Hematopoietic multipotent progenitor cell (in vitro differentiated cells): ENCODE data around the gene ADAMTS2. TPM values are rescaled to one million over a fixed set of nuclear protein-coding genes. Genes with fewer than 3 reads are reported as not detected.

Source experiments
- DNase-seq, 3 donors: peaks; one replicate each; pipeline ENCODE4 v3.0.0-alpha.2; 2011 to 2015; ENCODE audit warnings: low read depth in 2 of 3, low spot score in 2 of 3
- total RNA-seq: library from RNA; depleted of rRNA; stranded (reverse); fragments of >200 nt; gene quantifications from one replicate; pipeline ENCODE4 v1.2.3, GENCODE V29; 2012

ADAMTS2 gene
- total RNA-seq, 1 donor = 0.27 TPM

DNA sequence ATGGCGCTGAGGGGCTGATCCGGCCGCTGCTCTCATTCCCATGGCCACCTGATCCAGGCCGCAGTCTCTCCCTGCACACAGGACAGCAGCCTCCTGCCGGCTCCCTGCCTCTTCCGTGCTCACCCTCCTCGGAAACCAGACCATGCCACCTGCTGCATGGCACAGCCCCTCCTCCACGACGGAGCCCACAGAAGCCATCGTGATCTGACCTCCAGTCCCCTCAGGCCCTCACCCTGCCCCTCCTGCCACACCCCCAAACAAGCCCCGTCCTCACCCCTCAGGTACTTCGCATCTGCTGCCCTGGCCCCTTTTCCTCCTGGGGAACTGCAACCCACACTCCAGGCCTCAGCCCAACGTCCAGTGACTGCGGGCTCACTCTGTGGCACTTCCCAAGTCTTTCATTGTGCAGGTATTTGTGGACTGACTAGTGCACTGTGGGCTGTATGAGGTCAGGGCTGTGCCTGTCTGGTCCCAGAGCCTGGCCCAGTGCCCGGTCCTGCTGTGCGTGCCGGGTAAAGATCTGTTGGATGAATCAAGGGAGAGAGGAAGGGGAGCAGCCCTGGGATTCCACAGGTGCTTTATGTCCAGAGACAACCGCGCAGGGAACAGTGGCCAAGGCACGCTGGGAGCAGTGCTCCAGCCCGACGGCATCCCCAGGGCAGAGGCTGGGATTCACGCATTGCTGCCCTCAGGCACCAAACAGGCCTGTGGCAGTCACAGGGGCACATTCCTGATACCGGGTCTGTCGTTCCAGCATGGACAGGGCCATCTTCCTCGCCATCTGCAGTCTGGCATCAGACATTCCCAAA, 86.1 kb downstream of the ADAMTS2 start:
- DNase-seq = no peak

DNA sequence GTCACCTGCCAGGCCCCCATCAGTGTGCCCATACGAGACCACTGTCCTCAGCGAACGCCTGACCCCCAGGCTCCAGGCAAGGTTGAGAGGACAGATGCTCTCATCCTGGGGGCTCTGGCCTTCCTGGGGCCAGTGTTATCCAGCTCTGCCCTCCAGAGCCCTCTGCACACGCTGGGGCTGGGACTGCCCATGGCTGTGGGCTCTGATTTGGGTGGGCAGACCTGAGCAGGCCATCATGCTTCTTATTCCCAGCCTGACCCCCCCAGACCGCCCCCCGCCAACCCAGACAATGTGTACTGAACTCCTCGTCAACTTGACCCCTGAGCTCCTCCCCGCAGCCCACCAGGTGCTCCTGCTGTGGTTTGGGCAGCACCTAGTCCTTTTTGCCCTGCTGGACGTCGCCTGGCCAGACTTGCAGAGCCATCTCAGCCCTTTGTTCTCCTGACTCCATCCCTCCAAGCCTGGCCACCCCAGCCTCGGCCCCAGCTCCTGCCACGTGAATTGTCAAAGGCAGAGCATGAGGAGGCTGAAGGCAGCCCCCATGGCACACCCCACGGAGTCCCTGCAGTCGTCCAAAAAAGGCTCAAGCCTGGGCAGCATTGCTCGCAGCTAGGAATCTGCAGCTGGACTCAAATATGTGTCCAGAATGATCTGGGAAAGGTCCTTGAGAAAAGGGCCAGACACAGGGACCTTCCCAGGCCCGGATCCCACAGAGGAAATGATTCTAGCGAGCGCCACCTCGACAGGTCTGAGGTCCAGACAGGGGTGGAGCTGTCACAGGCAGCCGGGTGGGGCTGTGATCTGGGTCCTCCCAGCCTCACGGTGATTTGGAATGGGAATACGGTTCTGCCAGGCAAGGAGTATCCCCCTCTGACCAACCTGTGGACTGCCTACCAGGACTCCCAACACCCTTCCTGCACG, 87.0 kb downstream of the ADAMTS2 start:
- DNase-seq = no peak

DNA sequence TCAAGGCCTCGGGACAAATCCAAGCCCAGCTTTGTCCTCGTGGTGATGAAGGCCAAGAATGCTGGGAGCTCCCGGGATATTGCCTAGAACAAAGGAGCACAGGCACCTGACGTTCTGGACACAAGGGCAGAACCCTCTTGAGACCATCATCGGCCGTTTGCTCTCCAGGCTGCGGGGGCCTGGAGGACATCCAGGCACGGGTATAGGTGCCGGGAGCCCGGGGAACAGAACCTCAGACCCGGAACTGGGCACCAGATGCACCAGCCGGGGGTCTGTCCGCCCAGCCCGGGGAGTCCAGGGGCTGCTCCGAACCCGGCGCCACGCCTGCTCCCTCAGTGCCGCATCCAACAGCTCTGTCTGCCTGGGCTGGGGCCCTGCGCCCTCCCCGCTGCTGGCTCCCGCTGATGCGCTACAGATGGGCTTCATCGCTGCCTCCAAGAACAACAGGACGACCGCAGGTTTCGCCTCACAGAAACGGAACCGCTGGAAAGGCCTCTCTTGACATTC, 88.0 kb downstream of the ADAMTS2 start:
- DNase-seq = no peak

DNA sequence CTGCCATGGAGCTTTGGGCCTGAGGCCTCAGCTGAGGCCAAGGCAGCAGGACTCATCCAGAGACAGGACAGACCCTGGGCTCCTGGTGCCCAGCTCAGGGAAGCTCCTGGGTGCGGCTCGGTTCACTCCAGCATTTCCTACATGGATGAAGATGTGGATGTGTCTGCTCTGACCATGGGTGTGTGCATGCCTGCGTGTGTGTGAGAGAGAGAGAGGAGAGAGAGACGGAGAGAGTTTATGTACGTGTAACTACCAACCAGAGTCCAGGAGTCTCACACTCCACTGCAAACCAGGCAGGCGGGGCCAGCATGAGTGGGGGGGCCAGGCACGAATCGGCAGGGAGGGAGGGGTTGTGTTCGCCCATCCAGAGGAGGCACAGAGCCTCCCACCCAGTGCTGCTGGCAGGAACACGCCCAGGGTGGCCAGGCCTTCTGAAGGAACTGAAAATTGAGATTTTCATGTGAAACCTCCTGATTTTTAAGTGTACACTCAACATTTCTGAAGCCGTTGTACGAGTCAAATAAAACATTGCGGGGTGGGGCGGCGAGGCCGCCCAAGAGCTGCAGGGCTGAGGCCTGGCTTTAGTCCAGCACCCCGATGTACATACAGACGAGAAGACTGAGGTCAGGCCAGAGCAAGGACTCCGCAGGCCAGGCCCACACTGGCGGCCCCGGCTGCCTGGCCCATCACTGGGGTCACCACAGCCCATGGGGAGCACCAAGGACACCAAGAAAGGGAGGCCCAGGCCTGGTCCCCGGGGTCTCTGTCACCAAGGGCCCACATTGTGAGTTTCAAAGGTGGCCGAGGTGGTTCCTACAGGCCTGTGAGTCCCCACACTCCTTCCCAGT, 88.7 kb downstream of the ADAMTS2 start:
- no peak for DNase-seq

DNA sequence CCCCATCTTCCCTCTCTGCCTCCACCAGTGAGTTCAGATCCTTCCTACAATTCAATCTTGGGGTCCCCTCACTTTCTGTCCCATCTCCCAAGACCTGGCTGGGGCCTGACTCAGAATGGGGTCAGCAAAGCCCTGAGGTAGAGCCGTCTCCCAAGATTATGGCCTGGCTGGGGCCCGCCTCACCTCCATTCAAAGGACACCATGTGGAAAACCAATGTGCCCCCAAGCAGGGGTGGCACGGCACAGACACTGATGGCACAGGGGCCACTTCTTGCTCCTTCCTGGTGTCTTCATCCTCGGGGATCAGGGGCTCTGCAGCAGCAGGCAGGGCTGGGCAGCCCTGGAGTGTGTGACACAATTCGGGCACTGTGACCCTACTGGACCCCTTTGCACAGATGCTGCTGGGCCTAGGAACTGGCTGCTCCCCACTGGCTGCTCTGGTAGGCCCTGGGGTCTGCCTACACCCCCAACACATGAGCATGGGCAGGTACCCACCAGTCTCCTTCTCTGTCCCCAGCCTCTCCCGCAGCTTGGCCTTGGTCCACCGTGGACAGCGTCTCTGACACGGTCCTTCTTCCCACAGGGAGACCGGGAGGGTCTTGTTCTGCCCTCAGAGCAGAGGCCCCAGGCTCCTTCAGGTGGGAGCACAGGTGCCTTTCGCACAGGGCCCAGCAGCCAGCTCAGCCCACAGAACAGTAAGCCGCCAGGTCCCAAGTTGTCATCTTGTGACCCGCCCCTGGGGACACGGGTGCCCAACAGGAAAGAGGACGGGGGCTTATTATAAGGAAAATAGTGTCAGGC, 89.5 kb downstream of the ADAMTS2 start:
- no peak for DNase-seq

DNA sequence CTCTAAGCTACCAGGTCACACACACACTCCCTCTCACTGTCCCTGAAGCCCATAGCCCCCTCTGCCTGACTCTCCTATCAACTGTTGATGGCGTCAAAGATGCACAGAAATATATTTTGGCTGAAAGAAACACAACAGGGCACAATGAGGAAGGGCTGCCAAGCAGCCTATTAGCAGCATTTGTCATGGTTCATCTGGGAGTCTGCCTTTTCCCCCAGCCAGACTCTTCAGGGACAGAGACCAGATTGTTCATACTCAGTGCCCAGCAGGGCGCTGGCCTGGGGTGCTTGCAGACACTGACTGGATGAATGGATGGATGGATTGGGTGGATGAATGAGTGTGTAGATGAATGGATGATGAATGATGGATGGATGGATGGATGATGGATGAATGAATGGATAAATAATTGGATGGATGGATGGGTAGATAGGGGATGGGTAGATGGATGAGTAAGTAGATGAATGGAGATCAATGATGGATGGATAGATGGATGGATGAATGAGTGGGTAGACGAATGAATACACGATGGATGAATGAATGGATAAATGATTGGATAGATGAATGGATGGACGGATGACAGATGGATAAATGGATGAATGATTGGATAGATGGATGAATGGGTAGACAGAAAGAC, 90.5 kb downstream of the ADAMTS2 start:
- no peak for DNase-seq

DNA sequence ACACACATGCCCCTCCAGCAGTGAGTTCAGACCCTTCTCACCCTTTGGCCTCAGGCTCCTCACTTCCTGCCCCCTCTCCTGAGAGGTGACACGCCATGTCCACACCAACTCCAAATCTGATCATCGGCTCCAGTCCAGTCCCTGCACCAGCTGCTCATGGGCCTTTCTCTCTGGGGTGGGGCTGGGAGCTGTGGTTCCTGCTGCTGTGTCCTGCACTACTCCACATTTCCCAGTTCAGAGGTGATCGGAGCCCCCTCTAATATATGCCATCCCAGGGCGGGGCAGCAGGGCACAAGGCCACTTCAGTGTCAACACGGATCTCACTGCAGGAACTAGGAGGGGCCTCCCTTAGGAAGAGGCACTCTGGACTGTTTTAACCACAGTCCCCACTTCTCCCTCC, 91.5 kb downstream of the ADAMTS2 start:
- DNase-seq = no peak

DNA sequence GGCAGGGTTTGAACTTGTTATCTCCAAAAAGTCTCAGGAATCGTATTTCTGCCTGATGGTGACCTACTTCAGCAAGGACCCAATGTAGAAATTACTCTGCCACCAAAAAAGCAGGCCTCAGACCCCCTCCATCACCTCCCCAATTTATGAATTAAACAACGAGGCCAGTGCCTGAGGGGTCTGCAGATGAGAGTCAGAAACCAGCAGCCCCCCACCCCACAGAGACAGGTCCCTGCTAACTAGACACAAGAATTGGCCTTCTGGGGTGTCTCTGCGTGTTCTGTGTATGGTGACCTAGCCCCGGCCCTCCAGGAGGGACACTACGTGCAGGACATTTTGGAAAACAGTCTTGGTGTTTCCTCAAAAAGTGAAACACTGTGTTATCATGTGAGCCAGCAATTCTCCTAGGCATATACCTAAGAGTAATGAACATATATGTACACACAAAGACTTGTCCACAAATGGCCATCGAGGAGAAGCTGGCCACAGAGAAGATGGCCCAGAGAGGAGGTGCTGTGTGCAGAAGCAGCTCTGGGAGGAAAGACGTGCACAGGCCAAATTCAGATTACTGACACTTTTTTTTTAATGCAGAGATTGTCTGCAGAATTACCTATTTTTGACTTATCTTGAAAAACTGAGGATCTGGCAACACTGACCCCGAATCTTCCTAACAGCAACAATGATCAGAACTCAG, 93.8 kb downstream of the ADAMTS2 start:
- no peak for DNase-seq

DNA sequence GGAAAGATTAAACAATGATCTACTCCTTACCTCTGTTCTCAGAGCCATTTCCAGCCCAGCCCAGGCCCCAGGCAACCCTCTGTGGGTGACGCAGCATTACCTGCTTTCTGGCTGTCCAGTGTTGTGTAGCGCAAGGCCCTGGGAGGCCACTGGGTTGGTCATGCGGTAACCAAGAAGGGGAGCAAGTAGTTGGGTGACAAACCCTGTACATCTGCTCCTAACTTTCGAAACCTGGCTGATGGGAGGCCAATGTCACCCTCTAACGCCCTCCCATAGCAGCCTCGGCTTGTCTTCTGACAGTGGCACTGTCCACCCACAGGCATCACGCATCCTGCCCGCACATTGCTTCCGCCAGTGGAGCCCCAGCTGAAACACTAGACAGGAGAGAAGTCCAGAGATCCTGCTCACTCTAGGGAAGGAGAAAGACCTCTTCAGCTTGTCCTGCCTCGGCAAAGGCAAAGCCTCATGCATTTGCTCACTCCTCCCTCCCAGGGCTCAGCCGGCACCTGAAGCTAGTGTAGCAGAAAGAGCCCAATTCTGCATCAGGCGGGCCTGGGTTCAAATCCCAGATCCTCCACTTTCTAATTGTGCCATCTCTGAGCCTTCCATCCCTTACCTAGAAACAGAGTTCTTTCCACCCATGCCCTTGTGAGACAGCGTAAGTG, 94.6 kb downstream of the ADAMTS2 start:
- DNase-seq = no peak

DNA sequence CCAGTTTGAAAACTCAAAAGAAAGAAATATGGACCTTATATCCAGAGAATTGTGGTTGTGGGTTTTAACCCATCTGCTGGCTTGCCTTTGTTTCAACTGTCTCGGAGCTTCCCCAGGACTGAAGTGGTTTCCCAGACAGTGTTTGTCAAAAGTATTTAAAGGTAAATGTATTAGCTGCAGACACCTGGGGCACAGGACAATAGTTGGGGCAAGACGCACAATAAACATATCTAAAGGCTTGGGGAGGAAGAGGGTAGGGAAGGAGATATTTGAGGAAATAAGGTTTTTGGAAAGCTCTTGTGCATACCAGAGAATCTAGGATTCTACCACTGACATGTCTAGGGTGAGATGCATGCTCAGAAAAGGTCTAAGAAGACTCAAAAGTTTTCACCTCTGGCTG, 99.0 kb downstream of the ADAMTS2 start:
- no peak for DNase-seq

DNA sequence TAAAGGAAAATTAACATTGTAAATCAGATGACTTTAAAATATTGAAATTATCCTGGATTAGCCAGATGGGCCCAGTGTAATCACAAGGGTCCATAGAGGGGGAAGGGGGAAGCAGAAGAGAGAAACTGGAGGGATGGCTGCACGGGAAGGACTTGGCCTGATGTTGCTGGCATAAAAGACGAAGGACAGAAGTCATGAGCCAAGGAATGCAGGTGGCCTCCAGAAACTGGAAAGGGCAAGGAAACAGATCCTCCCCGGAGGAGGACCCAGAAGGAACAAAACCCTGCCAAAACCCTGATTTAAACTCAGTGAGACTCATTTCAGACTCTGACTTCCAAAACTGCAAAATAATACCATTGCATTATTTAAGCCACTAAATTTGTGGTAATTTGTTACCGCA, 100.2 kb downstream of the ADAMTS2 start:
- DNase-seq = no peak

DNA sequence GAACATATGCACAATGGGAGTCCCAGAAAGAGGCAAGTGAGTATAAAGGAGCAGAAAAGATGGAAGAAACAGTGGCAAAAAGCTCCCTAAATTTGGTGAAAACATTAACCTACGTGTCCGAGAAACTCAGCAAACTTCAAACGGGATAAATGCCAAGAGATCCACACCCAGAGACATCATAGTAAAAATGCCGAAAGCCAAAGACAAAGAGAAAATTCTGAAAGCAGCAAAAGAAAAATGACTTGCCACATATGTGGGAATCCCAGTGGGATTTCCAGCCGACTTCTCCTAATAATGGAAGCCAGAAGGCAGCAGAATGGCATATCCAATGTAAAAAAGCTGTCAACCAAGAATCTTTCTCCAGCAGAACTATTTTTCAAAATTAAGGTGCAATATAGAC, 101.2 kb downstream of the ADAMTS2 start:
- no peak for DNase-seq

DNA sequence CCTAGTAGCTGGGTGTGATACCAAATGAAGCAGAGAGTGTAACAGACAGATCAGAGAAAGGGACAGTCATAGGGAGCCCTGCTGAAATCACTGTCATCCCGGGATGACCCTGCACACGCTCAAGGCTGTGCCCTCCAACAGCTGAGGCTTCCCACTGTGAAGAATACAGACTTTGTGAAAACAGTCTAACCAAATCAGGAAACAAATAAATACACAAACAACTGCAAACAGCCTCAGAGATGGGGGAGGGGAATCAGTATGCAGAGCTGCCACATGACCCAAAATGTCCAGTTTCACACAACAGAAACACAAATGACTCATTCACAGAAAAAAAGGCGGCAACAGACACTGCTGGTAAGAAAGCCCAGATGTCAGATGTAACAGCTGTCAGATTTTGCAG, 101.9 kb downstream of the ADAMTS2 start:
- no peak for DNase-seq

DNA sequence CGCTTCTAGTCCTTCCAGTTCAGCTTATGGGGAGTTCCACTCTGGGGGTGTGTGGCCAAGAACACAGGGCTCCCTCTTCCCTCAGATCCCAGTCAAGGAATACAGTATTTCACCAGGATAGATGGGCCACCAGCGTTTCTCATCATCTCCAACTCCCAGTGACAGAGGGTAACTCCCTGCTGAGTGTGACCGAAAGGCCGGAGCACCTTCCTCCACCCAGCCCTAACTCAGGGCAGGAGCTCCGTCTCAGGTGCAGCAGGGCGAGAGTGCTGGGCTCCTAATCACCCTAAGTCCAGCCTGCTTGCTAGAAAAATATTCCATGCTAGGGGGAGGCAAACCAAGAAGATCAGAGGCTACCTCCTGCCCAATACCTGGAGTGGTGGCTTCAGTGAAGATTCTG, 102.6 kb downstream of the ADAMTS2 start:
- no peak for DNase-seq

DNA sequence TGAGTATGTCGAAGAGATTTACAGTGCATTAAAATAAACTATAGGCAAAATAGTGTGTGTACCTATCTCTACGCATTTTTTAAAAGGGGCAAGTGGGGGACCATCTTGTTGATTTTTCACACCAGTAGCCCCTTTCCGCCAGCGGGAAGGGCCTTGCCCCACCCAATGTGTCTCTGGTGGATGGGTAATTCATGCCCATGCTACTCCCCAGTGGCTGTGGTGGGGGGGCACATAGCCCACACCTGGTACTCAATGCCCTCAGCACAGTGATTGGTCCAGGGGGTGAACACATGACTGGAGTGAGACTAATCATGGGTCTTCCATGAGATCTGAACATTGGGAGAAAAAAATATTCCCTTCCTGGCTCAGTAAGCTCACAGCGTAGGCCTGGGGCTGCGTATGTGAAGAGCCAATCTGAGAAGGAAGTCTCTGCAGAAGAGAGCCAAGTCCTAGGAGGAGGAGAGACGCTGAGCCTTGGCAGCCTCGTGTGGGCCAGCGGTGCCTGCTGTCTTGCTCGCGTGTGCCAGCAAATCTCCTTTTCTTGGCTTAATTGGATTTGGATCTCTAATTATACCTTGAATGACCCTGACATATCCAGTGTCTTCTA, 103.4 kb downstream of the ADAMTS2 start:
- no peak for DNase-seq

DNA sequence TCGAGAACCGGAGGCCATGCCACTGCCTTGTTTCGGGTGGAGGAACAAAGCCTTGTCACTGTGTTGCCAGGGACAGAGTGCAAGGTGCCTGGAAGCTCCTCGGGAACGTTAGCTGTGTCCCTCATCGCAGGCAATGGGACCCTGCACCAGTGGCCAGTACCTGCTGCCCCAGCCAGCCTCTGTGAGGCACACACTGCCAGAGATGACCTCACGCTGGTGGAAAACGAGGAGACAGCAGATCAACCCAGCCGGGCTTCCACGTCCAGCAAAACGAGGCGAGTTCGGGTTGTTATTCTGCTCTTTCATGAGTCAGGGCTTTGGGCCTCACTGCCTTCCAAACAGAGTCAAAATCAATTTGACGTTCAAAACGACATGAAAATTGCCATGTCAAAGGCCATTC, 104.1 kb downstream of the ADAMTS2 start:
- no peak for DNase-seq

DNA sequence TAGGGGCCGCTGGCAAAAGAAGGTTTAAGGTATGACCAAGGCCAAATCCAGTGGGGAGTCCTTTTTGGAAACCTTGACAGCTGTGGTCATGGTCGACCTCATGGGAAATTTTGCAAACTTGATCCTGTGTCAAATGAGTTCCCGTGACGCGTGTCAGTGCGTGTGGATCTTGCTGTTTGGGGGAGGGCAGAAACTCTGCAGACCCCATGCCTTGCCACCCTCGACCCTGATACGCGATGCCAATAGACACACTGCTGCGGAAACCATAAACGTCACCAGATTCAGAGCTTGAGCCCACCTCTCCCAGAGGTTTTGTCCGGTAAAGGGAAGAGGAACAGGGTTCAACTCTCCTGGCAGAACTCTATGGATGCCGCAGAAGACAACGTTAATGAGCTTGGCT, 104.7 kb downstream of the ADAMTS2 start:
- no peak for DNase-seq
